Mononuclear cell (primary cell): ENCODE data around the gene TGFBRAP1. TPM values are rescaled to one million over a fixed set of nuclear protein-coding genes. Genes with fewer than 3 reads are reported as not detected.

Experiments used
- H3K27me3 ChIP-seq: 2 replicates; pipeline ENCODE4 v1.6.0; 2011; ENCODE audit warnings: low read length, control low read depth; ENCODE audit not compliant: insufficient read depth
- H3K4me1 ChIP-seq: 2 replicates; pipeline ENCODE4 v1.5.1; 2011; ENCODE audit warnings: mild to moderate bottlenecking, low read length, control low read depth; ENCODE audit not compliant: insufficient read depth
- H3K4me3 ChIP-seq: 2 replicates; pipeline ENCODE4 v1.5.1; 2011; ENCODE audit warnings: mild to moderate bottlenecking, low read length, moderate library complexity
- H3K9me3 ChIP-seq: 2 replicates; pipeline ENCODE4 v1.5.1; 2011; ENCODE audit warnings: low read depth, mild to moderate bottlenecking, control low read depth, low read length
- total RNA-seq: library from RNA; depleted of rRNA; stranded (reverse); fragments of >200 nt; gene quantifications from one replicate; pipeline ENCODE4 v1.2.3, GENCODE V29; 2012

Gene TGFBRAP1
- total RNA-seq, 1 donor = 21.5 TPM

DNA sequence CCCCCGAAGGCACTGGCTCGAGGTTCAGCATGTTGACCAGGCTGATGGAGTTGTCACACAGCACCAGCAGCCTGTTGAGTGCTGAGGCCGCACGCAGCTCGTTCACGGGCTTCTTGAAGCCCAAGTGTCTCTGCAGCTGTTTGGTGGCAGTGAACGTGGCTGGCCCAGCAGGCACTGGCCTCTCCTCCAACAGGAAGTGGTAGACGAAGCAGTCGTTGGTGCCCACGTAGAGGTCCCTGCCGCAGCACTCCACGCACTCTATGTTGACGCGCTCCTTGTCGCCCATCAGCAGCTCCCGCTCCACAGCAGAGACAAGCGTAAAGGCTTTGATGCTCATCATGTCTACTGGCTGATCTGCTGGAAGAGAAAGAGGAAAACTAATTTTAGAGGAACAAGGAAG lies 21.6 kb downstream of the TGFBRAP1 start:
- Histone ChIP-seq H3K4me1 (peaks cover 16% of the 10 kb centered on the region), H3K27me3 (no peaks in the 10 kb centered on the region), H3K9me3 (no peaks in the 10 kb centered on the region), H3K4me3 (no peak overlapping the region)

DNA sequence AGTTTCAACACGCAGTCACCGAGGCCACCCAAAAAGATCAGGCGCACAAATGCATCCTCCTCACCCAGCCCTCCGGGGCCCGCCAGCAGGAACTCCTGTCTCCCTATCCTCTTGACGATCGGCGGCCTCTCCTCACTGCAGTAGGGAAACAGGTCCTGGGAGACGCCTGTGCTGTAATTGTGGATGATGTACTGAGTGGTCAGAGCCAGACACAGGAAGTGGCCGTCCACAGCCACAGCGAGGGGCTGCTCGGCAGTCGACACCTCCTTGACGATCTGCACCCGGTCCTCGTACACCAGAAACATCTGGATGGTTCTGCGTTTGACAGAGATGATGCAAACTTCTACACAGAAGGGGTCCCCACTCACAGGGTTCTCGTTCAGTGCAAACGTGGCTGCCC lies 22.0 kb downstream of the TGFBRAP1 start:
- H3K4me1 ChIP-seq = peaks cover 15% of the 10 kb centered on the region
- no peak overlapping the region for H3K4me3 ChIP-seq
- no peaks in the 10 kb centered on the region for H3K9me3 ChIP-seq
- H3K27me3 ChIP-seq = no peaks in the 10 kb centered on the region

DNA sequence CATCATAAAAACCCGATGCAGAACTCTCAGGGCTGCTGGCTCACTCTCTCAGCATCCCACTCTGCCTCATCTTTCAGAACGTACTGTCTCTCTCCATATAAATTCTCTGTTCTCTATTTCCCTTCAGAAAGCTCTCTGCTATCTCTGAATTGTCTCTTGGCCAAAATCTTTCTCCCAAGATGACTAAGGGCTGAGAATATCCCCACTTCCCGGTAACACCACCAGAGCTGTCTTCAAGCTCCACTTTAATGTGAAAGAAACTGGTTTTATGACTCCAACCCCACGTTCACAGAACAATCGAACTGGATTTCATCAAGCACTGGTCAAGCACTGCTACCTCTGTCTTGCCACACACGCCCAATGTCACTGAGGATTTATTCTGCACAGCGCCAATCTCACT lies 22.4 kb downstream of the TGFBRAP1 start:
- Histone ChIP-seq H3K4me3 (no peak overlapping the region), H3K27me3 (no peaks in the 10 kb centered on the region), H3K9me3 (no peaks in the 10 kb centered on the region), H3K4me1 (peaks cover 15% of the 10 kb centered on the region)

DNA sequence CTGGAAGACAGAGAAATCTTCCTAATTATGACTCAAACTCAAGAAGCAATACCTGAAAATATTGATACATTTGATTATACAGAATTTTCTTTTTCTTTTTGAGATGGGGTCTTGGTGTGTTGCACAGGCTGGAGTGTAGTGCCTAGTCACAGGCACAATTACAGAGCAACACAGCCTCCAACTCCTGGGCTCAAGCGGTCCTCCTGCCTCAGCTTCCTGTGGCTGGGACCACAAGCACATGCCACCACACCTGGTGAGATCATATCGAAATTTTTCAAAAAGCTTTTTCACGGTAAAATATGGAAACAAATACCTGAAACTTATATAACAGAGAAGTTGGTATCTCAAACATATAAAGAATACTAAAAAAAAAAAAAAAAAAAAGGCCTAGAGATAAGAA lies 27.9 kb downstream of the TGFBRAP1 start:
- Histone ChIP-seq H3K27me3 (no peaks in the 10 kb centered on the region), H3K4me3 (no peak overlapping the region), H3K4me1 (no peaks in the 10 kb centered on the region), H3K9me3 (no peaks in the 10 kb centered on the region)

DNA sequence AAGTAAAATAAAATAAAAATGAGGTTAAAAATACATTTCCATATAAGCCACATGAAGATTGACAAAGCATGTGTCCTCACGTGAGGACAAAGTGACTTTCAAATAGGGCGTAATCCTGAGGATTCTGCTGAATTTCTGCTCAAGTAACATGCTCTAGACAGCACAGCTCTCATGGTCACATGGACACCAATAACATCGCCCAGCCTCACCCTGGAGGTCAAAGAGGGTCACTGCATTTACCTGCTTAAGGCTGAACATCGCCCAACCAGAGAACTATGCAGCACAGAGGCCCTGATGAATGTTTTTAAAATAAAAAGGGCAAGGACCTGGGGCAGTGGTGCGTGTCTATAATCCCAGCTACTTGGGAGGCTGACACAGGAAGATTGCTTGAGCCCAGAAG lies 30.2 kb downstream of the TGFBRAP1 start:
- no peaks in the 10 kb centered on the region for H3K4me1 ChIP-seq
- no peak overlapping the region for H3K4me3 ChIP-seq
- H3K9me3 ChIP-seq = no peaks in the 10 kb centered on the region
- no peaks in the 10 kb centered on the region for H3K27me3 ChIP-seq

DNA sequence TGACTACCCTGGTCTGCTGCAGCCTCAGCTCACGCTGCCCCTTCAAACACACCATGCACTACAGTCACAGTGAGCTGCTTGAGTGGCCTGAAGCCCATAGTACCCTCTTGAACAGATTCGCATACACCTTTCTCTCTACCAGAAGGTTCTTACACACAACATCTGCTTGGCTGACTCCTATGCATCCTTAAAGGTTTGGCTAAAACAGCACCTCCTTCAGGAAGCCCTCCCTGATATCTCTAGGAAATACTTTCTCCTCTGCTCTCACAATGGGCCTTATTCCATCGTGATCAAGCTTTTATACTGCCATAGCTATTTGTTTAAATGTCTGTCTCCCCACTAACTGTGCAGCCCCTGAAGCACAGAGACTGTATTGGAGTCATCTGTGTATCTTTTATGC lies 31.5 kb downstream of the TGFBRAP1 start:
- Histone ChIP-seq H3K9me3 (no peaks in the 10 kb centered on the region), H3K4me3 (no peak overlapping the region), H3K4me1 (no peaks in the 10 kb centered on the region), H3K27me3 (no peaks in the 10 kb centered on the region)

DNA sequence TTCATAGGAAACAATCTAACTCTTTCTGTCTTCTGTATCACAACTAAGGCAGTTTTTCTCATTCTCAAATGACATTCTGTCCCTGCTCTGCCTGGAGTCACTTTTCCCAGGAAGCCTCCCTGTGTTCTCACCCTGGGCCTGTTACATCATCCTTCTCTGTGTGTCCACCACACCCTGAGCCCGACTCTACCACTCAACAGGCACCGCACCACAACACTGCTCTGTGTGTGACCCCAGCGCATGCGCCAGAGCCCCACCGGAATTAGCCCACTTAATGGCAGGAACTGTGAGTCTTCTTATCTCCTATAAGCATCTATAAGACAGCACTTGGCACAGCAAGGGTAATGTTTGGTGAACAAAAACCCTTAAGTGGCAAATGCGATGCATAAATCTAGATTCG lies 32.3 kb downstream of the TGFBRAP1 start:
- Histone ChIP-seq H3K4me1 (no peaks in the 10 kb centered on the region), H3K9me3 (no peaks in the 10 kb centered on the region), H3K27me3 (no peaks in the 10 kb centered on the region), H3K4me3 (no peak overlapping the region)

DNA sequence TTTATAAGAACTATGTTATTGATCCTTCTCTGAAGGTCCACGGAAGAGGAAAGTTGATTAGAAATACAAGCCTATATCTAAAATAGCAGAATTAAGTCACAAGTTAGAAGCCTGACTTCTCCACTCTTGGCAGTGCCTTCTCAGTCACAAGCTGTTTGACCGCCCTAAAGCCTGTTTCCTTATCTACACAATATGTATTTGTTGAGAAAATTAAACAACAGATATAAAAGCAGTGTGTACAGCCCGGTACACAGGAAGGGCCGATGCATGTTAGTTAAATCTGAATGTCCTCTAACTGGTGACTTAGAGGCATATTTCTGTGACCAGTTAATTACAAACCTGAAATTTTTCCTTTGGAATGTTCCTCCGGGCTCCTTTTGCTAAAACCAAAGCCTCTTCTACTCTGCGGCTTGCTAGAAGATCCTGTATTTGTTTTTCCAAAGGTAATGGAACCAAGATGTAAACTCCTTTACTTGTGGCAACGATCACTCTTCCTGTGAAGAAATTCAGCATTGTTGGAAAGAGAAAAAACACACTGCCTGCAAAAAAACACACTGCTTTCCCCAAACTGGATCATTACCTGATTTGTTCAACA lies 33.4 kb downstream of the TGFBRAP1 start:
- no peaks in the 10 kb centered on the region for H3K4me1 ChIP-seq
- H3K9me3 ChIP-seq = no peaks in the 10 kb centered on the region

DNA sequence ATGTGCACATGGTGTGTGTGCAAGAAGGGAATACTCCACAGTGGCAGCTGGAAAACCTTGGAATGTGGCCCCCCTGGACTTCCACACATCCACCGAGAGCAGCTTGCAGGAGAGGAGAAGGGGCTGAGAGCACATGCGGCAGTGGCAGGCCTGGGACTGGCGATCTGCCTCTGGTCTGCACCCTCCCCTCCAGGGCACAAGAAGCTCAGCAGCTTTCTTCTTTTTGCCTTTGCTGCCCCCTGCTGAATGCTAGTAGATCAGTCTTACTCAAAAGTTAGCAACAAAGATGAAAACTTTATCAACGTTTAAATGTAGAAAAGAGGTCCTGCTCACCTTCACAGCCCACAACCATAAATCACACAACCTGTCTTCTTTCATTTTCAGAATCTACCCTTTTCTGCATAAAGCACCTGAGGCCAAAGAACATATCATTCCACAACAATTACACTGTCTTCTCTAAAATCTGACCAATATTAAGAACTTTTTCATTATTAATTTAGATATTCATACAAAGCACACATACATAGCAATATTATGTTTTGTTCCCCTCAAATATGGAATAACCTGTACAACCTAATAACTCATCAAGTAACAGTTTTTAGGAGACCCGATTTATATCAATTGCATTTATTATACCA lies 34.6 kb downstream of the TGFBRAP1 start:
- Histone ChIP-seq H3K4me3 (no peak overlapping the region), H3K4me1 (no peaks in the 10 kb centered on the region), H3K27me3 (no peaks in the 10 kb centered on the region), H3K9me3 (no peaks in the 10 kb centered on the region)

More for the DNA sequence above, 33.4 kb downstream of the TGFBRAP1 start:
- H3K4me3 ChIP-seq = no peak overlapping the region
- no peaks in the 10 kb centered on the region for H3K27me3 ChIP-seq

DNA sequence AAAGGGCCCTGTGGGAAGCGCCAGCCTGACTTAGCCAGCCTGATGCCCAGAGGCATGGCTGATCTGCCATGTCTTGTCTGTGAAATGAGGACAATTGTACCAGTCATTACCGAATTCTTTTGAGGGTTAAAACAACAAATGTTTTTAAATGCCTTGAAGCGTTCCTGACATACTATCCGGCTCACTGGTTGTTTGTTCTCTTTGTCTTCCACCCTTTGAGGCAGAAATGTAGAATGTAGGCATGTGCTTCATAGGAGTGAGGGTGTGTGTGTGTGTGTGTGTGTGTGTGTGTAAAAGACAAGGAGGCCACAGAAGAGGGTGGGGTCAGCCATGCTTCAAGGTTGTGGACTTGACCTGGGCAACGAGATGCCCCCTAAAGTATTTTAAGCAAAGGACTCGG lies 35.5 kb downstream of the TGFBRAP1 start:
- Histone ChIP-seq H3K4me3 (no peak overlapping the region), H3K27me3 (no peaks in the 10 kb centered on the region), H3K4me1 (no peaks in the 10 kb centered on the region), H3K9me3 (no peaks in the 10 kb centered on the region)

DNA sequence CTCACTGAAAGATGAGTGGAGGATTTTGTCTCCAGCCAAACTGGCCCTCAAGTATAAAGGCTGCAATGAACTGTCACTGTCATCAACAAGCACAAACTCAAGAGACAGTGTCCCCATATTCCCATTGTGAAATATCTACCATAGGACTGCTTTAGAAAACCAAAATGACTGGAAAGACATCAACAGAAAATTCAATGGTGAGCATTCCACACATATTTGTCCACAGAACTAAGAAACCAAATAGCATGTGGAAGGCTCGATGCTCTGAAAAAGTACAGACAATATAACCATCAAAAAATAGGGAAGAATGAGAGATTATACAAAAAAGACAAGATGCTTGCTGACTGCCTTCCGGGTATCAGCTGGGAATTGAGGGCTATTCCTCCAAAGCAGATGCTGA lies 37.6 kb downstream of the TGFBRAP1 start:
- Histone ChIP-seq H3K9me3 (no peaks in the 10 kb centered on the region), H3K27me3 (no peaks in the 10 kb centered on the region), H3K4me3 (no peak overlapping the region), H3K4me1 (no peaks in the 10 kb centered on the region)

DNA sequence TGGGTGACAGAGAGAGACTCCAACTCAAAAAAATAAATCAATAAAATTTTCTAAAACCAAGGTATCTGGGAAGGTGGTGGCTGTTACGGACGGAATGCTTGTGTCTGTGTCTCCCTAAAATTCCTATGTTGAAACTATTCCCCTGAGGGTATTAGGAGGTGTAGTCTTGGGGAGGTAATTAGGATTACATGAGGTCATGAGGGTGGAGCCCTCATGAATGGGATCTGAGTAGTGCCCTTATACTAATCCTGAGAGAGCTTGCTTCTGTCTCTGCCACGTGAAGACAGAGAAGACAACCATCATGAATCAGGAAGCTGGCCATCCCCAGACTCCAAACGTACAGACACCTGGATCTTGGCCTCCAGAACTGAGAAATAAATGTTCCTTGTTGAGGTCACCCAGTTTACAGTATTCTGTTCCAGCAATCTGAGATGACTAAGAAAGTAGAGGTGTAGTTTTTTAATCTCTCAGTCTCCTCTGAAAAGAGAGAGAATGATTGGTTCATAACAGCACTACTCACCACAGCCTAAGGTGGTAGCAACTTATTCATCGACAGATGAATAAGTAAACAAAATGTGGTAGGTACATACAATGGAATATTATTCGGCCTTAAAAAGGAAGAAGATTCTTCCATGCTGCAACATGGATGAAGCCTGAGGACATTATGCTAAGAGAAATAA lies 38.4 kb downstream of the TGFBRAP1 start:
- Histone ChIP-seq H3K9me3 (no peaks in the 10 kb centered on the region), H3K4me3 (no peak overlapping the region), H3K4me1 (no peaks in the 10 kb centered on the region), H3K27me3 (no peaks in the 10 kb centered on the region)

DNA sequence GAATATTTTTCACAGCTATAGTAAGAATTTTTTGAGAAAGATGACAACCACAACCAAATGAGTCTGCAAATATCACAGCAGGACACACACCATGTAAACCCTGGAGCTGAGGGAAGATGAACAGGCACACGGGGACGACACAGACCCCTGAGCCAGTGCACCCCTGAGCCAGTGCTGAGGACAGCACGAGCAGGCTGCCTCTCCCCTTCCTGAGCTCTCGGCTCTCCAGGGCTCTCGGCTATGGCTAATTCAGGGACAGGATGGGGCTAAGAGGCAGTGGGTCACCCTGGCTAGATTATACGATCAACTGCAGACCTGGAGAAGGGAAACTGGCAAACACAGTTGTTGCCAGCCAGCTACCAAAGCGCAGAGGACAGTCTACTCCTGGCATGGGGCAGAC lies 41.4 kb downstream of the TGFBRAP1 start:
- Histone ChIP-seq H3K27me3 (no peaks in the 10 kb centered on the region), H3K9me3 (no peaks in the 10 kb centered on the region), H3K4me1 (no peaks in the 10 kb centered on the region), H3K4me3 (no peak overlapping the region)

DNA sequence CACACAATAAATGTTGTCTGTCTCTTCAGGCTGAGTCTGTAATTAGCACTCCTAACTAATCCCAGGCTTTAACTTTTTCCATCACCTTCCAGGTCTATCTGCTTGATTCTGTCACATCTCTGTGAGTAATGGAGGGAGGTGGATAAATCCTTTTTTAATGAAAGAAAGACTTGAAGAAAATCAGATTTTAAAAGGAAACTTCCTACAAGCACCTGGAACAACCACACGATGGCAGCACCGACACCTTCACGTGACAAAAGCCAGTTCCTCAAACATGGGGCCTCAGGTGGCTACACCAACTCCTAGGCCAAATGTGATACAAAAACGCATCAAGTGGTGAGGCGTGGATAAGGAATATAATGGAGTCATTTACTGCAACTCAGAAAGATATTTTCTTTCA lies 41.8 kb downstream of the TGFBRAP1 start:
- Histone ChIP-seq H3K9me3 (no peaks in the 10 kb centered on the region), H3K4me3 (no peak overlapping the region), H3K27me3 (no peaks in the 10 kb centered on the region), H3K4me1 (no peaks in the 10 kb centered on the region)

DNA sequence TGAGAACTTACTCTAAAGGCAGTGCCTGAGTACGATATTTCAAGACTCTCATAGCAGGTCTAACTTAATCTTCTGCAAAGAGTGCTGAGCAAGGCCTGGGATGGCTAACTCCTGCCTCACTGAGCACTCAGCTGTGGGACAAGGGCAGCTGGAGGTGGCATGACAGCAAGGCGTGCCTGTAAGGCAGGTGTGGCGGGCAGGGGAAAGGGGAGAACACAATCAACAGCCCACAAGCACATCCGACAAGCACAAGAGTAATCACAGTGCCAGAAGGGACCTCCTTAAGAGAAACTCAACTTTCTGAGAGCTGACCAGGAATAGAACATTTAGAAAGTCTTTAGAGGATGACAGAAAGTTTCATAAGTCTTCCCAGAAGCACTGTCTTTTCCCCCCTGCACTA lies 46.0 kb downstream of the TGFBRAP1 start:
- Histone ChIP-seq H3K4me1 (no peaks in the 10 kb centered on the region), H3K4me3 (no peak overlapping the region), H3K9me3 (no peaks in the 10 kb centered on the region), H3K27me3 (no peaks in the 10 kb centered on the region)

DNA sequence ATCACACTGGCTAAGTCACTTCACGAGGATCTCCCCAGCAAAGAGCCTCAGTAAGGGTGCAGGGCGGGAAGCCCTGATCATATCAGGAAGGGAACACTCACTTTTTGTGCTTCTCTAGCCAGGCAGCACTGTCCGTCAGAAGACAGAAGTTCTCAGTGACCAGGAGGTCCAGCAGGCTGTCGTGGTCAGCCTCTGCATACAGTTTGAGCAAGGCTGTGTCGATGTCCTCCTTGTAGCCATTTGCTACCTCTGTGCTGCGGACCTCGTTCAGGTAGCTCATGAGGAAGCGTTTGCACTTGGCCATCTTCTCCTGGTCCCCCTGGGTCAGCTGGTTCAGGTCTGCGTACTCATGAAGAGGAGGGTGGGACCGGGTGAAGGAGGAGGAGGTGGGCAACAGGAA lies 49.3 kb downstream of the TGFBRAP1 start:
- Histone ChIP-seq H3K4me1 (no peaks in the 10 kb centered on the region), H3K4me3 (no peak overlapping the region), H3K9me3 (no peaks in the 10 kb centered on the region), H3K27me3 (no peaks in the 10 kb centered on the region)
